Midbrain (tissue), 1 donor: ENCODE measurements around the gene ADAMTS6.
"Not testable (repeated sequence)": the region's sequence is repeated elsewhere in the genome, so short reads cannot be mapped to it uniquely, and the experiment has no call there.

Experiments
- DNase-seq: peaks from one replicate; lab custom pipeline; 2025; lab: John Stamatoyannopoulos, UW

The ADAMTS6 gene

GRCh38 chr5:65481635-65482295 lies at the start of gene ADAMTS6:
TSS of gene ADAMTS6 (minus strand) at chr5:65481920. CDS start at chr5:65473673, 8,247 bp downstream.
- DNase-seq: peak; percentile 88

GRCh38 chr5:65530904-65531303 lies 49.2 kb upstream of the ADAMTS6 start:
- no peak for DNase-seq

GRCh38 chr5:65525726-65526125 lies 44.0 kb upstream of the ADAMTS6 start:
- no peak for DNase-seq

GRCh38 chr5:65512170-65512937 lies 30.6 kb upstream of the ADAMTS6 start:
- DNase-seq: no peak

GRCh38 chr5:65508978-65509377 lies 27.3 kb upstream of the ADAMTS6 start:
- no peak for DNase-seq

GRCh38 chr5:65506961-65507360 lies 25.2 kb upstream of the ADAMTS6 start:
- DNase-seq: no peak

- no peak for DNase-seq
Observed at GRCh38 chr5:65489119-65489518, 7.4 kb upstream of the ADAMTS6 start.

- DNase-seq: not testable (repeated sequence)
Observed at GRCh38 chr5:65488038-65488687, 6.4 kb upstream of the ADAMTS6 start.

- not testable (repeated sequence) for DNase-seq
Observed at GRCh38 chr5:65486803-65487202, 5.1 kb upstream of the ADAMTS6 start.

GRCh38 chr5:65485405-65485804 lies 3.7 kb upstream of the ADAMTS6 start:
- no peak for DNase-seq

- DNase-seq: peak; percentile 71
Observed at GRCh38 chr5:65483546-65484346, 2.0 kb upstream of the ADAMTS6 start.

- peak; percentile 38 for DNase-seq
Observed at GRCh38 chr5:65482736-65483545, 1.2 kb upstream of the ADAMTS6 start.

GRCh38 chr5:65482296-65482735 lies 596 bp upstream of the ADAMTS6 start:
- peak; percentile 49 for DNase-seq

- peak; percentile 35 for DNase-seq
Observed at GRCh38 chr5:65481171-65481581, 544 bp downstream of the ADAMTS6 start.

- DNase-seq: peak; percentile 44
Observed at GRCh38 chr5:65480306-65480865, 1.3 kb downstream of the ADAMTS6 start.

GRCh38 chr5:65479527-65479926 lies 2.2 kb downstream of the ADAMTS6 start:
- DNase-seq: no peak

GRCh38 chr5:65478336-65478735 lies 3.4 kb downstream of the ADAMTS6 start:
- DNase-seq: no peak

- DNase-seq: no peak
Observed at GRCh38 chr5:65475895-65476294, 5.8 kb downstream of the ADAMTS6 start.

- no peak for DNase-seq
Observed at GRCh38 chr5:65475336-65475735, 6.4 kb downstream of the ADAMTS6 start.

- DNase-seq: no peak
Observed at GRCh38 chr5:65474130-65474711, 7.5 kb downstream of the ADAMTS6 start.
